Keratinocyte (primary cell): Measurements from ENCODE around the gene PRPF40B. TPM values are rescaled to one million over a fixed set of nuclear protein-coding genes. Genes with fewer than 3 reads are reported as not detected.

Experiments
- DNase-seq: peaks from one replicate; pipeline ENCODE4 v3.0.0-alpha.2; 2011; ENCODE audit warnings: low read depth, missing footprints, low spot score
- FAIRE-seq: peaks from 2 replicates; lab custom pipeline; 2011; peaks lifted over from hg19 to GRCh38; lab: Jason Lieb, UNC
- H2AFZ ChIP-seq: 2 replicates; pipeline ENCODE4 v1.6.0; 2012; ENCODE audit warnings: low read length, control low read depth, inconsistent platforms; ENCODE audit not compliant: control insufficient read depth
- H3K27ac ChIP-seq: 2 replicates; pipeline ENCODE4 v1.5.1; 2011; ENCODE audit warnings: low read length; ENCODE audit not compliant: control insufficient read depth, insufficient read depth
- H3K27me3 ChIP-seq: 3 replicates; pipeline ENCODE4 v1.6.0; 2011; ENCODE audit warnings: low read length; ENCODE audit not compliant: control insufficient read depth, insufficient read depth; ENCODE audit errors: extremely low read depth
- H3K36me3 ChIP-seq, 2 experiments: 2 replicates in 1 of 2; 3 replicates in 1 of 2; pipeline ENCODE4 v1.5.1; 2011; ENCODE audit warnings: low read length in 2 of 2, mild to moderate bottlenecking in 1 of 2; ENCODE audit not compliant: control insufficient read depth in 2 of 2, insufficient read depth in 2 of 2; ENCODE audit errors: extremely low read depth in 1 of 2
- H3K4me1 ChIP-seq: 3 replicates; pipeline ENCODE4 v1.5.1; 2011; ENCODE audit warnings: low read length; ENCODE audit not compliant: control insufficient read depth, insufficient read depth; ENCODE audit errors: extremely low read depth
- H3K4me2 ChIP-seq: 3 replicates; pipeline ENCODE4 v1.6.0; 2011; ENCODE audit warnings: low read depth, low read length; ENCODE audit not compliant: control insufficient read depth, insufficient read depth; ENCODE audit errors: extremely low read depth
- H3K4me3 ChIP-seq, 3 experiments: fragments of 200-600 bp in 1 of 3; sonication (generic) in 1 of 3; 2 replicates in 2 of 3; 3 replicates in 1 of 3; pipeline ENCODE4 v1.5.1; 2011 to 2016; ENCODE audit warnings: low read length in 3 of 3, mild to moderate bottlenecking in 3 of 3, control low read depth in 2 of 3, inconsistent platforms in 1 of 3, low read depth in 1 of 3, mixed read lengths in 1 of 3, mixed run types in 1 of 3, moderate library complexity in 1 of 3; ENCODE audit not compliant: control insufficient read depth in 2 of 3, insufficient read depth in 2 of 3; ENCODE audit errors: extremely low read depth in 1 of 3
- H3K79me2 ChIP-seq: 2 replicates; pipeline ENCODE4 v1.6.0; 2012; ENCODE audit warnings: low read length; ENCODE audit not compliant: control insufficient read depth, insufficient read depth
- H3K9ac ChIP-seq: 3 replicates; pipeline ENCODE4 v1.6.0; 2011; ENCODE audit warnings: low read length; ENCODE audit not compliant: control insufficient read depth, insufficient read depth; ENCODE audit errors: extremely low read depth
- H3K9me1 ChIP-seq: 3 replicates; pipeline ENCODE4 v1.6.0; 2011; ENCODE audit warnings: low read length; ENCODE audit not compliant: control insufficient read depth, insufficient read depth; ENCODE audit errors: extremely low read depth
- H3K9me3 ChIP-seq: 2 replicates; pipeline ENCODE4 v1.5.1; 2012; ENCODE audit warnings: low read depth, low read length; ENCODE audit not compliant: control insufficient read depth
- H4K20me1 ChIP-seq: 3 replicates; pipeline ENCODE4 v1.6.0; 2011; ENCODE audit warnings: low read length; ENCODE audit not compliant: control insufficient read depth, insufficient read depth; ENCODE audit errors: extremely low read depth
- CTCF ChIP-seq, 3 experiments: IDR thresholded peaks in 1 of 3; conservative IDR thresholded peaks in 1 of 3; optimal IDR thresholded peaks in 1 of 3; 2 replicates in 2 of 3; 3 replicates in 1 of 3; pipeline versions ENCODE3 to v1.5.1; 2011; ENCODE audit warnings: low read length in 3 of 3, mild to moderate bottlenecking in 3 of 3, moderate library complexity in 2 of 3, control low read depth in 1 of 3, inconsistent platforms in 1 of 3; ENCODE audit not compliant: insufficient read depth in 2 of 3; ENCODE audit errors: extremely low read depth in 1 of 3
- EZH2 ChIP-seq: IDR thresholded peaks from one replicate; pipeline ENCODE4 v1.6.1; 2012; ENCODE audit warnings: inconsistent platforms, mild to moderate bottlenecking, low read length, moderate library complexity
- dilution Hi-C: fragments of 300-500 bp; cut with MboI; formaldehyde crosslinking; loops from one replicate; pipeline ENCODE4 v1.7.0; 2020; ENCODE audit warnings: low sequenced_read_pairs; ENCODE audit not compliant: extremely low pct_ligation_motif_present
- polyA plus RNA-seq, 5 experiments: library from polyadenylated mRNA; depleted of rRNA in 3 of 5; stranded (reverse) in 3 of 5; stranded (forward) in 1 of 5; unstranded in 1 of 5; fragments of >200 nt; gene quantifications; 1 replicate in 1 of 5; 2 replicates in 3 of 5; 3 replicates in 1 of 5; pipeline versions ENCODE4 v1.2.1 to v1.2.3, GENCODE V29; 2011 to 2012; ENCODE audit warnings: missing spikeins in 2 of 5, low read depth in 1 of 5, low replicate concordance in 1 of 5

PRPF40B gene
- polyA plus RNA-seq, 1 donor (not counting 4 experiments of a cell fraction or from before 2014, with no cell fraction given) = 12.7 TPM

- no peak overlapping the region for H3K9ac ChIP-seq
- TF ChIP-seq CTCF (optimal IDR thresholded peaks at IDR 0.05 in 1 of 3, IDR thresholded peaks at IDR 0.05 in 1 of 3, conservative IDR thresholded peaks at IDR 0.05 in 1 of 3; ENCODE audit: extremely low read depth in 1 of 3, insufficient read depth in 2 of 3, low read length in 3 of 3) (no peak), EZH2 (no peak)
- H3K4me2 ChIP-seq = no peak overlapping the region
- no peaks in the 10 kb centered on the region for H3K9me3 ChIP-seq
- no peaks in the 10 kb centered on the region for H4K20me1 ChIP-seq
- no peaks in the 10 kb centered on the region for H3K79me2 ChIP-seq
- H3K9me1 ChIP-seq = no peaks in the 10 kb centered on the region
- H3K27ac ChIP-seq = no peak overlapping the region
- H3K36me3 ChIP-seq = no peaks in the 10 kb centered on the region
- H3K4me1 ChIP-seq = no peaks in the 10 kb centered on the region
- DNase-seq (no peak), FAIRE-seq (no peak)
- dilution Hi-C loops = no loop called here
- H3K4me3 ChIP-seq = no peak overlapping the region
- no peak overlapping the region for H2AFZ ChIP-seq
- peaks cover 3% of the 10 kb centered on the region for H3K27me3 ChIP-seq
Measured at GRCh38 chr12:49684310-49684854, 61.0 kb downstream of the PRPF40B start.

GRCh38 chr12:49687941-49688340 is 64.6 kb downstream of the PRPF40B start:
- Histone ChIP-seq H3K9me3 (no peaks in the 10 kb centered on the region), H3K36me3 (no peaks in the 10 kb centered on the region), H3K4me3 (no peak overlapping the region), H2AFZ (no peak overlapping the region), H3K4me2 (no peak overlapping the region), H3K4me1 (no peaks in the 10 kb centered on the region), H3K9ac (no peak overlapping the region), H3K27ac (no peak overlapping the region), H3K79me2 (no peaks in the 10 kb centered on the region), H4K20me1 (no peaks in the 10 kb centered on the region), H3K27me3 (peaks cover 3% of the 10 kb centered on the region), H3K9me1 (no peaks in the 10 kb centered on the region)
- TF ChIP-seq EZH2 = no peak
- TF ChIP-seq CTCF (optimal IDR thresholded peaks at IDR 0.05 in 1 of 3, IDR thresholded peaks at IDR 0.05 in 1 of 3, conservative IDR thresholded peaks at IDR 0.05 in 1 of 3; ENCODE audit: extremely low read depth in 1 of 3, insufficient read depth in 2 of 3, low read length in 3 of 3) = no peak
- dilution Hi-C loops = no loop called here
- FAIRE-seq (no peak), DNase-seq (no peak)
